ENCODE measurements around the gene STX8. TPM values are rescaled to one million over a fixed set of nuclear protein-coding genes. Genes with fewer than 3 reads are reported as not detected.

Gene STX8
- total RNA-seq, 1 donor, result 19.7 TPM

DNA sequence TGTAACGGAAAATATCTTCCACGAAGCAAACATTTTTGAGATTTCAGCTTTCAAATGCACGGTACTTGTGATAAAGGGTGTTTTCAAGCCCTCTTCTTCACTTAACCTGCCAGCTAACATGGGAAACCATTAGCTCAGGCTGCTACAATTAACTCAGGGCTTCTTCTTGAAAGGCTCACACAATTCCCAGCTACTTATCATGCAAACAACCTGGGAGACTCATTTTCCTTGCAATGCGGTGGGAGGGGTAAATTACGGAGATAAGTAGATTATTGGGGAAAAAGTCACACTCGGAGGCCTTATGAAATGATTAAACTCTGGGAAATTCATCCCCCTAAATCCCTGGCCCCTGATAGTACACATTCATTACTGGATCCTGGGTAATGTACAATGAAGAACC, 266.4 kb downstream of the STX8 start:
- DNase-seq (ENCODE audit: low read depth in 2 of 3, low spot score in 2 of 3), result no peak

DNA sequence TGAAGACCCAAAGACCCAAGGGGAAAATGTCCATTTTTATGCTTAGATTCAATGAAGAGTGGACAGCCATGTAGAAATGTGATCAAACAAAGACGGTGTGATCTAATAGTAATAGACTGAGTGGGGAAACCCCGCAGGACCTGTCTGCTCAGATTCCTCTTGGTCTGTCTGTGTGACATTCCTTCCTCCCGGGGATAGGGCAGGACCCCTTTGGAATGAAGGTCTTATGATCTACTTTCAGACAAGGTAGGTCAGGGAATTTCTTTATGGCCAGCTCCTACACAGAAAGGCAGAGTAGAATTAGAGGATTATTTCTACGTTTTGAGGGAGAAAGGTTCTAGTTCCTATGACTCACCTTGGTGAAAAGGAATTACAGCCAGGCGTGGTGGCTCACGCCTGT, 267.6 kb downstream of the STX8 start:
- DNase-seq (ENCODE audit: low read depth in 2 of 3, low spot score in 2 of 3), result no peak

DNA sequence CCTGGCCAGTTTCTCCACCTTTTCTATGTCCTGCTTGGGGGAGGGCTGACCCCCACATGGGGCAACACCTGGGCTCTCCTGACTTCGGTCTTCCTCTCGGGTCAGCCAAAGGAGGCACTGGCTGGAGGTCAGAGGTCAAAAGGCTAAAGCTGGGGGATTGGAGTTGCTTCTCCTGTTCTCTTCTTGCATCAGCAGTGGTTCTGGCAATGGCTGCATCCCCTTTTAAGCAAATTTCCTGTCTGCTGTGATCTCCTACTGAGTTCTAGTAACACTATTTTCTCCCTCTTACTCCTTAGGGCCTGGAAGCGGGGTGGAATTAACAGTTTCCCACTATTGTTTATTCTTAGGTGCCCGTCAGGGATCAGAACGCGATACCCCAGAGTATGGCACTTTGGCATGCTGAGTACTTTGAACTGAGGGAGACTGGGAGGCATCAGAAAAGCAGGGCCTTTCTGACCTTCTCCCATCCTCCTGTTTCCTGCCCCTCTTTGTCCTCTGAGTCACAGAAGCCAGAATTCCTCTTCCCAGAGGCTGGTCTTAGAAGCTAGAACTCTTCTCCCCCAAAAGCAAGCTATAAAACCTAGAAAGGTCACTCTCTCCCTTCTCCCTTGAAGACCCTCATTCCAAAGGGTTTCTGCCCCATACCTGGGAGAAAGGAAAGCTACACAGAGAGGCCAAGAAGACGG, 268.2 kb downstream of the STX8 start:
- DNase-seq (ENCODE audit: low read depth in 2 of 3, low spot score in 2 of 3), result no peak

DNA sequence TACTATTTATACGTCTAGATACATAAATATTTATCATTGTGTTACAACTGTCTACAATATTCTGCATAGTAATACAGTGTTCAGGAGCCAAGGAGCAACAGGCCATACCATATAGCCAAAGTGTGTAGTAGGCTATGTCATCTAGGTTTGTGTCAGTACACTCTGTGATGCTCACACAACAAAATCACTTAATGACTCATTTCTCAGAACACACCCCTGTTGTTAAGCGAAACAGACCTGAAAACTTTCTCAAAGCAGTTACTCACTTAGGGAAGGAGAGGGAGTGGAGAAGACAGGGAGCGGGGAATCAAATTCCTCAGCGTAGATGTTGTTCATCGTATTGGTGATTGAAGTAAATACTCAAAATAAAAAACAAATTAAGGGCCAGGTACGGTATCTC, 269.5 kb downstream of the STX8 start:
- DNase-seq (ENCODE audit: low read depth in 2 of 3, low spot score in 2 of 3), result no peak

DNA sequence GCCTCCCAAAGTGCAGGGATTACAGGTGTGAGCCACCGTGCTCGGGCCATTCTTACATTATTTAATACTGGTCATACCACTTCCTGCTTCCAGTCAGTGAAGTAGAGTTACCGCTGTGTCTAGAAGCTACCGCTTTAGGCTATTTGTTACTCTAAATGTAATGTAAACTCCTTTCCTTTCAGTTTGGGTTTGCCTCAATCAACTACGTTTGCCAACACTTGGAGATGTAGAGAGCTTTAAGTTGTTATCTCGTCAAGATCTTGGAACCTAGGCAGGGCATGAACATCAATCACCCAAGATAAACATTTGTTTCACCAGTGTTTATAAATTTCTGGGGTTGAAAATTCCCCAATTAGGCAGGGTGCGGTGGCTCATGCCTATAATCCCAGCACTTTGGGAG, 275.9 kb downstream of the STX8 start:
- no peak for DNase-seq (ENCODE audit: low read depth in 2 of 3, low spot score in 2 of 3)

DNA sequence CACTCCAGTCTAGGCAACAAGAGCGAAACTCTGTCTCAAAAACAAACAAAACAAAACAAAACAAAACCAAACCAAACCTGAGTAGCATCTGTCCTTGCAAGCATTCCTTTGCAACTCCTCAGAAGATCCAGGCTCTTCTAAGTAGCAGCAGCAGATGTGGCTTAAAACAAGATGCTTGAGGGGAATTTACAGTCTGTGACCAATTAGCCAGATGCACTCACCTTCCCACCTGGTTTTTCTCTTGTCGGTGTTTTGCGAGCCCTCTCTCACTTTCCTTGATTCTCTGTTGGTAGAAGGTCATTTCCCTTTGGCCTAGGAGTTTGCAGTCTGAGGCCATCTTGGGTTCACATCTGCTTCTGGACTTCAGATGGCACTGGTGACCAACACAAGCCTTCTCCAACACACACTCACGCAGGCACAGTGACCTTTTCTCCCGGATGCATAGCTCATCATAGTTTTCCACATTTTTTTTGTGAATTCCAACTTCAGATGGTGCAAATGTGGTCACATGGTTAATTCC, 276.8 kb downstream of the STX8 start:
- no peak for DNase-seq (ENCODE audit: low read depth in 2 of 3, low spot score in 2 of 3)

DNA sequence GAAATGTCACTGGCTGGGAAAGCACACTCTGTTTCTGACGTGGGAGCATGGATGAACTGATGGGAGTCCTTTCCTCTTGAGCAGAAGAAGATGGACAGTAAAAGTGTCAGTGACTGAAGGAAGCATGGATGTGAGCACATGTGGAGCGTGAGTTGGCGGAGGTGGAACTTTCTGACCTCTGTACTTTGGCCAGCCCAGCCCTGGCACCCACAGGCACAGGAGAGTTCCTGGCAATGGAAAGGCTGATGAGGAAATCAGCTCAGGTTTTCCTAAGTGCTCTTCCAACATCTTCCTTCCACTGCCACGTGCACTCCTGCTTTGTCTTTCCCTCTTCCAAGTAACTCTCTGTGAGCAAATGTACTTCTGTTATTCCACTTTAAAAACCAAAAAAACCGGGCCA, 277.5 kb downstream of the STX8 start:
- no peak for DNase-seq (ENCODE audit: low read depth in 2 of 3, low spot score in 2 of 3)

DNA sequence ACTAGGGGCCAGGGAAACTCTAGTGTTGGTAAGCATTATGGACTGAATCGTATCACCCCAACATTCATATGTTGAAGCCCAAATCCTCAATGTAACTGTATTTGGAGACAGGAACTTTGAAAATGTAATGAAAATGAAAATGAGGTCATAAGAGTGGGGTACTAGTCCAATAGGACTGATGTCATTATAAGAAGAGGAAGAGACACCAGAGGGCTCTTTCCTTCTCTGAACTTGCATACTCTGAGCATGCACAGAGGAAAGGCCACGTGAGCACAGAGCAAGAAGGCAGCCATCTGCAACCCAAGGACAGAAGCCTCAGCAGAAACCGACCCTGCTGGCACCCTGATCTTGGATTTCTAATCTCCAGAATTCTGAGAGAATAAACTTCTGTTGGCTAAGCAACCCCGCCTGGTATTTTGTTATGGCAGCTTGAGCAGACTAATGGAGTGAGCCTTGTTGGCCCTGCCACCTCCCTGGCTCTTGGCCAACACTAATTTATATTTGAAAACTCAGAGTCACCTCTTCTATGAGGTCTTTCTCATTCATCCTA, 280.9 kb downstream of the STX8 start:
- peak in 1 of 3 donors; percentile 18 for DNase-seq (ENCODE audit: low read depth in 2 of 3, low spot score in 2 of 3)

DNA sequence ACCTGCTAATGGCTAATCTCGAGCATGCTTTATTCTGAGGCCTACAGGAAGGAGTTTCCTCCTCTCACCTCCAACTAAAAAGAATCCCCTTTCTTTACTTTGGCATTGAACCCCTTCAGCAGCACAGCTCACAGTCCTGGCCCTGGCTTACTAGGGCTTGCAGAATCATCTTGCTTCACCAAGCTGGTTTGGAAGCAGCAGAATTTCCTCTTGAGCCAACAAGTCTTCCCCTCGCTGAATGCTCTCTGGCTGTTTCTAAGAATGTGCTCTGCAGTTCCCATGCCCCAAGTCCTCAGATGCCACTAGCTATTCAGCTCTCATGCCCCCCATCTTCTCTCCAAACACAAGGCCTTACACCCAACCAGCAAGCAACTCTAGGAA, 283.1 kb downstream of the STX8 start:
- no peak for DNase-seq (ENCODE audit: low read depth in 2 of 3, low spot score in 2 of 3)

DNA sequence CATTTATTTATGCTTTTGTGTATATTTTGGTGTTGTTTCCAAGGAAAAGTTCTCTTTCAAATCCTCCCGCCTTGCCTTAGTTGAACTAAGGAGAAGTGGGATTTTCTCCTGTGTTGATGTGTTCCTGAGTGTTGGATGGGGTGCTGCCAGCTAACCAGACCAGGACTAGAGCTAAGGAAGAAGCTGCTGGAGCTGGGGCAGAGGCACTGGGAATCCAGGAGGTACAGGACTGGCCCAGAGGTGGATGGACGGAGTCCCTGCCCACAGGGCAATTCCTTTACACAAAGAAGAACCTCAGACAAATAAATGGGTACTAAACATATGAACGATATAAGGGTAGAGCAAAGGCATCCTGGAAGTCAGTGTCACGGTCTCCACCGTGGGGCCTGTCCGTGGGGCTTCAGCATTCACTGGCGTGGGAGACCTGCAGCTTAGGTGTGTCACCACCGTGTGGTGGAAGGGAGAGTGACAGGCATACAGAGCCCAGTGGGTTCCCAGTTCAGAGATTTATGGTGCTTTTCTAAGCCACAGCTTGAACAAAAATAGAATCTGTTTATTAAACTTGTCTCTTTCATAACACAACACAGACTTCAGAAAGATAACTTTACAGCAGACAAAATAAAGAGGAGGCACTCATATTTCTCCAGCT, 283.6 kb downstream of the STX8 start:
- DNase-seq (ENCODE audit: low read depth in 2 of 3, low spot score in 2 of 3), result peak in 2 of 3 donors; percentile 43 to 50

DNA sequence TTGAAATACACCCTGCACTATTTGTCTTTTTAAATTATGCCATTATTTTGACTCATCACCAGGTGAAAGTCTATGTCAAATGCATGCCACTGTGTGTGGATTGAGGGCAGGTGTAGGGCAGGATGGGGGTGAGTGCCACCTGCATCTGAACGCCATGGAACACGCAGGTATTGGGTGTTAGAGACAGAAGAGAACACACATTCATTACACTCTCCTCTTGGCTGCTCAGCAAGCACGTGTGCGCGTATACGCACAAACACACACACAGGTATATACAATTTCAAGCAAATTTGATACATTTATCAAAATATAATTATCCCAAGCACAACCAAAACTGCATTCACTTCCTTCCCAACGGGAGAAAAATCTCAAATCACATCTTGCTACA, 285.4 kb downstream of the STX8 start:
- DNase-seq (ENCODE audit: low read depth in 2 of 3, low spot score in 2 of 3), result no peak

DNA sequence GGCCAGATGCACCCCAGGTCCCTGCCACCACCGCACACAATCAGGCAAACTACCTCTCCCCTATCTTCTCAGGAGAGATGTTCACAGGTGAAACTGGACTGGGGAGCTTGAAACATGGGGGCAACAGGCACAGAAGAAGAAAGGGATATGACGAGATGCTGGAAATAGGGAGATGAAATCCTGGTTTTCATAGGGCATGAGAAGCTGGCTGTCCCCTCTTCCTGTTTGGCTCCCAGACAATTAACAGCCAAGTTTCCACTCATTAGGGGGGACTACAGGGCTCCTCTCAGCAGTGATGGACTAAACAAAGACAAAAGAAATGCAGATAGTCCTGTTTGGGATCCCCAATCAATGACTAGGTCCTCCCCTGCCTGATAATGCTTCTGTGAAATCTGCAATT, 288.3 kb downstream of the STX8 start:
- no peak for DNase-seq (ENCODE audit: low read depth in 2 of 3, low spot score in 2 of 3)

DNA sequence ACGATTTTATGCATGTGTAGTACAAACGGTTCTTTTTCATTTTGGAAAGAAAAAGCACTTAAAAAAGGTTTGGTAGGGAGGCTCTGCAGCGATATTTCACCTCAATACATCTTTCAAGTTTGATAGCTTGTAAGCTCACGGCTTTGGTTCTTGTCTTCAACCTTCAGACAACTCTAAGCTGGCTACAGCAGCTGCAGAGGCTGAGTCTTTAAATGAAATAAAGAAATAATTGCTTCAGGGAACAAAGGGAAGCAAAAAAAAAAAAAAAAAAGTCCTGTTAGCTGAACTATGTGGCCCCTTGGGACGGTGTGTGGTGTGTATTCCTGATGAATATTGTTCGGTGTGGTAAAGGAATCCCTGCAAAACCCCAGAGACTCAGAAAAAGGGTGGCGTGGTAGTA, 289.2 kb downstream of the STX8 start:
- DNase-seq (ENCODE audit: low read depth in 2 of 3, low spot score in 2 of 3), result no peak

DNA sequence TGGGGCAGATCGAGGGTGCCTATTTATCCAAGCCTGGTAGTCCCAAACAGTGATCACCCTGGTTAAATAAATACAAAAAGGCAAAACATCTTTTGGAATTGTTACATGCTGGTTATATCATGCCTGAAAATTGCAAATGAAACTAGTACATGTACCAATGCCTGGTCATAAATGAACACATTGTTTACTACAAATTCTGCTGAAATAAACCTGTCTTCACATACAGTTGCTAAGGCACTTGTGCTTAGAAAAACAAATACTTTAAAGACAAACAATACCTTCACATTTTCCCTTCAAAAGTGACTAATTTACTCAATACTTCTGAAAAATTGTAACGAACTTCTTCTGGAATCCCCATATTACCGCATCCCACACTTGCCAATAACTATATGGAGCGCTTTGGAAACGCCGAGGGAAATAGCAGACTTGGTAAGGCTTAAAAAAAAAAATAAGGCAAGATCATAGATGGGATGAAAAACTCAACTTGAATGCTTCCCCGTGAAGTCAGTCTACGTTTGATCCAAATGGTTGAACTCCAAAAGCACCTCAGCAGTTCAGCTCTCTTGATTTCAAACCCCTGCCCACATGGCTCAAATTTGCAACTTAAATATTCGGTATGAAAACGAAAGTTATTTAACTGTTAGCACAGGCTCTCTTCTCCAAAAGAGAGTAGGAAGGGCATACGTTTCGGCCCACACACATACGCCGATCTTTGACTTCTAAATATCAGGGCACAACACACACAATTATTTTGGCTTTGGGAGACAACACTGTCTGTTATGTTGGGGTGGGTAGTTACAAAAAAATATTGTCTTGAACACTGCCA, 289.8 kb downstream of the STX8 start:
- no peak for DNase-seq (ENCODE audit: low read depth in 2 of 3, low spot score in 2 of 3)

DNA sequence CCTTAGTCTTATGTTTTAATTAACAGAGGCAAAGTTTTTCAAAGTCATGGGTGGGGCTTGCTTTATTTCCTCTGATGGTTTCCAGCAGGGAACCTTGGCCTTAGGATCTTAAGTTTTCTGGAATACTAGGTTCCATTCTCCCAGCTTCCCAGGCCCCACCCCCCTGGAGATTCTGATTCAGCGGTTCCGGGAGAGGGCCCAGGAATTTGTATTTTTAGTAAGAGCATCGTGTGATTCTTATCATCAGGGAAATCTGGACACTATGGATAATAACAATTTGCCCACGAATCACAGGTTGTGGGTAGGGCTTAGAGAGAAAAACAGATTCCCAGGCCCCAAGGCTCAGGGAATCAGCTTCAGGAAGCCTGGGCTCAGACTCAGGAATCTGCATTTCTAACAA, 290.7 kb downstream of the STX8 start:
- DNase-seq (ENCODE audit: low read depth in 2 of 3, low spot score in 2 of 3), result no peak

DNA sequence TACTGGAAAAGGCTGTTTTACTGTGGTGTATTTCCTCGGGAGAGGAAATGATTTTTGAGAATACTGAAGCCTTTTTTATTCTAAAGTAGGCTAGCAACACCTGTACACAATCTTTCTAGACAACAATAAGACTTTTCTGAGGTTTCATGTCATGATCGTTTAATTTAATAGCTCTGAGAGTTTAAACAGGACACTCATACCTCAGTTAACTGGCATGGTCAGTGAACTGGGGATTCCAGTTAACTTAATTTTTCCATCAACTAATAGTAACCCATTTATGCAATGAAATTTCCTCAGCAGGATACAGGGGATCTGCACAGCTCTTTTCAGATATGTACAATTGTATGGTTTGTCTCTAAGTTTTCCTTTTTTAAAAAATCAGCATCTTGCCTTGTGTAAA, 291.7 kb downstream of the STX8 start:
- no peak for DNase-seq (ENCODE audit: low read depth in 2 of 3, low spot score in 2 of 3)

DNA sequence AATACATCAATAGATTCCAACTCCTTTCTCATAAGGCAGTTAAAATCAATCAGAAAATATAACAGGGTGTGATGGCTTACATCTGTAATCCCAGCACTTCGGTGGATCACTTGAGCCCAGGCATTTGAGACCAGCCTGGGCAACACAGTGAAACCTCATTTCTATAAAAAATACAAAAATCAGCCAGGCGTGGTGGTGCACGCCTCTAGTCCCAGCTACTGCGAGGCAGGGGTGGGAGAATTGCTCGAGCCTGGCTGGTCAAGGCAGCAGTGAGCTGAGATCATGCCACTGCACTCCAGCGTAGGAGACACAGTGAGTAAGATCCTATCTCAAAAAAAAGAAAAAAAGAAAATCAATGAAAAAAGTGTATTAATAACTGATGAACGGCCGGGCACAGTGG, 295.7 kb downstream of the STX8 start:
- no peak for DNase-seq (ENCODE audit: low read depth in 2 of 3, low spot score in 2 of 3)

DNA sequence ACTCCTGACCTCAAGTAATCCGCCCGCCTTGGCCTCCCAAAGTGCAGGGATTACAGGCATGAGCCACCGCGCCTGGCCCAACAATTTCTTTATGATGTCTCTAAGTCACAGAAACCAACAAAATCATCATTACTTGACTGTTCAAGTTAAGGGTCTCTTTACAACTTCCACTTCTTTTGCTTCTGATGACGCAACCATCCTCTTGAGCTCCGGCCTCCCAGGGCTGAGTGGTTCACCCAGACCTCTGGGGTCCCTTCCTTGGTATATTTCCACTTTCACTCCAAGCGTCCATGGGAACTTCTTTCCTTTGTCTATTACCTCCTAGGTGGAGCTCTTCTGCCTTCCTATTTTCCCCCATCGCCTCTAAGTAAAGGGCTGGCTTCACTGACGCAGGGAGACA, 300.6 kb downstream of the STX8 start:
- no peak for DNase-seq (ENCODE audit: low read depth in 2 of 3, low spot score in 2 of 3)

DNA sequence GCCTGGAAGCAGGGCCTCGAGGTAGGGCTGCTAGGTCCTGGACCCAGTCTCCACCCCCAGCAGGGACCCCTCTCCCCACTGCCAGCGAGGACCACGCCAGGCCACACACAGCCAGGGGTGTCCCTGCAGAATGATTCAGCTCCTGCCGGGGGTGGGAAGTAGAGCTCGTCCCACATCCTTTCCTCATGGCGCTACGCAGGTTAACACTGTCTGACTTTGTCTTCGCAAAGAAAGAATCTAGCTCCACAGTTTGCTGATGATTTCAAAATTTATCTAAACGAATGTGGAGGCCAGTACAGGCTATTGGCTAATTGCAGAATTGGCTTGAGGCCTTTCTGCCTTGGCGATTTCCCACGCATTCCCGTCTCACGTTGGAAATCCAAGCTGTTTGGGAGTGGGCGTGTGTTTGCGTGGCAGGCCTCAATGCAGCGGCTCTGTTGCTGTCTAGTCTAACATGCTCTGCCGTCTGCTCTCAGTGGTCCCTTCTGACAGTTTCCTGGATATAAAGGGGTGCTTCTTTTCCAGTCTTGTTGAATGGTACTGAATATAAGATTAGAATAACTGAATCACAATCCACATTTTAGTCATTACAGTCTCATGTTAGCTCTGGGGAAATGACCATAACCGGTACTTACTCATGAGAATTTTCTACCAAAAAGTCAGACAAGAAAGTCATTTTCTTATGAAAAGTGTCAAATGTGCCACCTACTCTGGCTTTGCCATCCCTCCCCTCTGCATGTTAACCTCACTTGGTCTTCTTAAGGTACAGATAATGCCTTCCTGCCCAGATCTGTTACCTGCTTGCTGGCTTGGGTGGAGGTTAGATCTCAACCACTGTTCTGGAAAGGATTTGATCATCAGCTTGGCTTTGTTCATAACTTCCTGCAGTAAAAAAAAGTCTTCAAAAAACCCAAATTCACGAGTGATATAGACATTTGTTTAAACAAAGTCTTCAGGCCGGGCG, 301.9 kb downstream of the STX8 start:
- no peak for DNase-seq (ENCODE audit: low read depth in 2 of 3, low spot score in 2 of 3)

DNA sequence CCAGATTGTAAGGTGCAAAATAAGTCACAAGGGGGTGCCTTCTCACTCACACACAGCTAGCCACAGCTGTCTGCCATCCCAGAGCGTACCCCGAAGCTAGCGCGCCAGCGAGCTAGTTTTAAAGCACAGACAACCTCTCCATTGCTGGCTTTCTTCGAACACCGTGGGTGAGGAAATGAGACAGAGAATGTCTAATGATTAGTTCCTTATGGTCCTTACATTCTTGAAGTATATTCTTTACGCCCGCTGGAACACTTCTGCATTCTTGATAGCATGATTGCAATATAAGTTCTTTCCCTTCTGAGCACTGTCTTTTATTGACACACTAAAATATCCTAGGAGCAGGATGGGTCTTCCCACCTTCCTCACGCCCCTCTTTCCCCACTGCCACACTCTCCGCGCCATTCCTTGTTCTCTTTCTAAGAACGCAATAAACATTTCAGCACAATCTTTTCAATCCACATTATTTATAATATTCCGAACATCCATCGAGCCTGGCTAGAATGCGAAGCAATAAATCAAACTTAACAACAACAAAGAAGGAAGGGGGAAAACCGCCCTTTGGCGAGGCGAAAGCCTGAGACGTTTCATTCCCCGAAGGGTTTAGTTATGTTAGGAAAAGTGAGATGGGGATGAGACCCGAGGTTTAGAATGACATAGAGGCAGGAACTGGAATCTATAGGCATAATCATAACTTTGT, 303.0 kb downstream of the STX8 start:
- no peak for DNase-seq (ENCODE audit: low read depth in 2 of 3, low spot score in 2 of 3)
